Measurements from ENCODE around the gene XXYLT1.

The XXYLT1 gene

DNA sequence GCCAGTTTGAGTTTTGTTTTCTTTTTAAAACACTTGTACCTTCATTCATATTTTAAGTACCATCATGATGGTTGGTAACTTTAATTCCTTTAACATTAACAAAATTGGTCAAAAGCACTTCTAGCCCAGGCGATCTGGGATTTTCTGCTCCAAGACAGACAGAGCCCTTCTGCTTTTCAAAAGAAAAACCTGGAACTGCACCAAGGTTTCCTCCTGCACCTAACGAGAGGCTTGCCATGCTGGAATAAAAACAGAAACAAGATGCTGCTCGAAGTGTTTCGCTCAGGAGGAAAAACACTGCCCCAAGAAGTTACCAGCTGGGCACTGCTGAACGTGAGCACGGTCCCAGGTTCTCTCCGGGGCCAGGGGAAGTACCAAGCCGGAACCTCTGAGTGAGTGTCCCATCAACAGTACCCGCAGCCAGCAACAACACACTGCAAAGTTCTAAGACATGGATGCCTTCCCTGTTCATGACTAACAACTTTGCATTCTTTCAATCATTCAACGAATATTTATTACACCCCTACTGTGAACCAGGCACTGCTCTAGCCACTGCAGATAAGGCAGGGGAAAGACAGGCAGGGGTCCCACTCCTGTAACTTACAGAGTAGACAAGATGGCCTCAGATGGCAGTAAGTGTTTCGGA lies 98.8 kb downstream of the XXYLT1 start:
- H3K9me3 Mint-ChIP-seq (ENCODE audit: low read depth) = no peaks in the 10 kb centered on the region
- no peak overlapping the region for H3K27ac Mint-ChIP-seq
- H3K27me3 Mint-ChIP-seq = no peaks in the 10 kb centered on the region
- H3K4me3 Mint-ChIP-seq = no peak overlapping the region
- H3K4me1 Mint-ChIP-seq (ENCODE audit: low read depth) = peaks cover 1% of the 10 kb centered on the region
- peaks cover 9% of the 10 kb centered on the region for H3K36me3 Mint-ChIP-seq

- H3K9me3 Mint-ChIP-seq (ENCODE audit: low read depth) = no peaks in the 10 kb centered on the region
- H3K27me3 Mint-ChIP-seq = no peaks in the 10 kb centered on the region
- no peaks in the 10 kb centered on the region for H3K4me1 Mint-ChIP-seq (ENCODE audit: low read depth)
- H3K36me3 Mint-ChIP-seq = peaks cover 6% of the 10 kb centered on the region
- H3K27ac Mint-ChIP-seq = no peak overlapping the region
- no peak overlapping the region for H3K4me3 Mint-ChIP-seq
These were observed 99.7 kb downstream of the XXYLT1 start for GRCh38 chr3:195171093-195171873.

DNA sequence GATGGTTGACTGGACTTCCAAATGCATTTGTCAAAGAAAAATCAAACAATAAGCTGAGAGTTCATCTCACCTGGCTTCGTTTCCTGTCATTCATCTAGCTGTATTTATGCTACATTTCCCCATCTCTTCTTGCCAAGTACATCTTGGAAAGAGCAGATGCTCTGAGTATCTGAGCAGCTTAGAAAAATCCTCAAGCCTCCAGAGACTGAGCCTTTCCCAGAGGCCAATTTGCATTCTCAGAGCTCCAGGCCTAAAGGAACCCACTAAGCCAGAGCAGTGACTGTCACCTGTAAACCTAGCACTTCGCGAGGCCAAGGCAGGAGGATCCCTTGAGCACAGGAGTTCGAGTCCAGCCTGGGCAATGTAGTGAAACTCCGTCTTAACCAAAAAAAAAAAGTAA lies 100.5 kb downstream of the XXYLT1 start:
- Mint-ChIP-seq H3K36me3 (peaks cover 5% of the 10 kb centered on the region), H3K27me3 (no peaks in the 10 kb centered on the region), H3K4me3 (no peak overlapping the region), H3K4me1 (ENCODE audit: low read depth) (no peaks in the 10 kb centered on the region), H3K27ac (no peak overlapping the region), H3K9me3 (ENCODE audit: low read depth) (no peaks in the 10 kb centered on the region)

DNA sequence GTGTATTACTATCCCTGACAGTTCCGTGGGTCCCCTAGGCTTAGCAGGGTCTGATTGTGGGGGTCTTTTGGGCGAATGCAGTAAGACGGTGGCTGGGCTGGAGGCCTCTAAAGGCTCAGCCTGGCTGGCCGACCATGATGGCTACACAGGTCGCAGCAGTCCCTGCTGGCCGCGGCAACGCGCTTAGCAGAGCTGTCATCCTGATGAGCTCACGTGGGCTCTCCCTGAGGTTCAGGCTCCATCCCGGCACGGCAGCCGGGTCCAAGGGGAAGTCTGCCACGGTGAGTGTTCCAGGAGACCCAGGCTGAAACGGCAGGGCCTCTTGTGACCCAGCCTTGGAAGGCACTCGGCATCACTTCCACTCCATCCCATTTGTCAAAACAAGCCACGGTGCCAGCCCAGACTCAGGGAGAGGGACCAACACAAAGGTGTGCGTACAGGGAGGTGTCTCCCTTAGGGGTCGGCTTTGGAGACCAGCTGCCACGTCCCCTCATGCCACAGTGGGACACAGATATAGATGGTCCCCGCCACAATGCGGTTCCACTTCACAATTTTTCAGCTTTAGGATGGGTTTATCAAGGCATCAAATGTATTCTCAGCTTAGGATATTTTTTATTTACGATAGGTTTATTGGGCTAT lies 101.8 kb downstream of the XXYLT1 start:
- Mint-ChIP-seq H3K9me3 (ENCODE audit: low read depth) (no peaks in the 10 kb centered on the region), H3K4me3 (no peak overlapping the region), H3K27me3 (no peaks in the 10 kb centered on the region), H3K36me3 (no peaks in the 10 kb centered on the region), H3K4me1 (ENCODE audit: low read depth) (peaks cover 6% of the 10 kb centered on the region), H3K27ac (no peak overlapping the region)

DNA sequence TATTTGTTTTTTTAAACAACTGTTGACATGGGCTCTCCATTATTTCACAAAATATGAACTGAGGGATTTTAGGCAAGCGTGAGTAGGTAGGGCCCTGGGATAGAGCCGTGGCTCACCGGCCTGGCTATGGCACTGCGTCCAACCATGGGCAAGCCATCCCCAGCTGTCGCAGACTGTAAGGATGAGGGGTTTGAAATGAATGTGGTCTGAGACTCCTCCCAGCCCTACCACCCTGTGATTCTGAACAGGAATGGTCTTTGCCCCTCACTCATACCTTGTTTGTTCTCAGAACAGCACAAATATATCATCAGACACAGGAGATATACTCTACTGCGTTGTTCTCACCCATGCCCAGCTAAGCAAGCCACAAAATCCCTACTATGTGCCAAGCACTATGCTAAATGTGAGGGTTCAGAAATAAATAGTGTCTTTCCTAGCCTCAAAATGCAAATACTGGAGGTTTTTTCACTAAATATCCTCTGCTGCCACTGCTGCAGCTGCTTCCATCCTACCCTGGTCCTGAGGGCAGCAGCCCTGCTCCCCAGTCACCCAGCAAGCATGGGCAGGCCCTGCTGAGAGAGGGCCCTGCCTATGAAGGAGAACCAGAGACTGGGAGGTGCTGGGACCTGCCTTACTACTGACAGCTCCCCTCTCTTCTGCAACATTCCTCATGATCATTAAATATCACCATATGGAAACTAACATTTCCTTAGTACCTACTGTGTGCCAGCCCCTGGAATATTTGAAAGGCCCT lies 102.8 kb downstream of the XXYLT1 start:
- peaks cover 16% of the 10 kb centered on the region for H3K4me1 Mint-ChIP-seq (ENCODE audit: low read depth)
- H3K9me3 Mint-ChIP-seq (ENCODE audit: low read depth) = no peaks in the 10 kb centered on the region
- no peak overlapping the region for H3K4me3 Mint-ChIP-seq
- no peaks in the 10 kb centered on the region for H3K27me3 Mint-ChIP-seq
- H3K36me3 Mint-ChIP-seq = no peaks in the 10 kb centered on the region
- no peak overlapping the region for H3K27ac Mint-ChIP-seq

- peaks cover 30% of the 10 kb centered on the region for H3K4me1 Mint-ChIP-seq (ENCODE audit: low read depth)
- H3K27ac Mint-ChIP-seq = no peak overlapping the region
- no peaks in the 10 kb centered on the region for H3K36me3 Mint-ChIP-seq
- H3K4me3 Mint-ChIP-seq = no peak overlapping the region
- H3K9me3 Mint-ChIP-seq (ENCODE audit: low read depth) = no peaks in the 10 kb centered on the region
- H3K27me3 Mint-ChIP-seq = no peaks in the 10 kb centered on the region
These were observed 105.2 kb downstream of the XXYLT1 start for GRCh38 chr3:195165790-195166189.

DNA sequence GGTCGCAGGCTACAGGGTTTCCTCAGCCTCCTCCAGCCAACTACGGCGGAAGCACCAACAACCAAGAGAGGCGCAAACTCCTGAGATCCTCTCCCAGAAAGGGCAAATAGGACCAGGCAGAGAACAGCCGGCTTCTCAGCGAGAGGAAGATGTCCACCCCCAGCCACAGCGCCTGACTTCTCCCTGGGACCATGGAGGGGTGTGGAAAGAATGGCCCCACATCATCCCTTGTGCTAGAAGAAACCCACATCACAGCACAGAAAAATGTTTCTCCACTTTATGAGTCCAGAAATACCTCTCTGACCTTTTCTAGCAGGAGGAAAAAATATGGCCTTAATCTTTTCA lies 105.7 kb downstream of the XXYLT1 start:
- Mint-ChIP-seq H3K36me3 (no peaks in the 10 kb centered on the region), H3K27me3 (no peaks in the 10 kb centered on the region), H3K27ac (no peak overlapping the region), H3K4me3 (no peak overlapping the region), H3K4me1 (ENCODE audit: low read depth) (peaks cover 30% of the 10 kb centered on the region), H3K9me3 (ENCODE audit: low read depth) (no peaks in the 10 kb centered on the region)

DNA sequence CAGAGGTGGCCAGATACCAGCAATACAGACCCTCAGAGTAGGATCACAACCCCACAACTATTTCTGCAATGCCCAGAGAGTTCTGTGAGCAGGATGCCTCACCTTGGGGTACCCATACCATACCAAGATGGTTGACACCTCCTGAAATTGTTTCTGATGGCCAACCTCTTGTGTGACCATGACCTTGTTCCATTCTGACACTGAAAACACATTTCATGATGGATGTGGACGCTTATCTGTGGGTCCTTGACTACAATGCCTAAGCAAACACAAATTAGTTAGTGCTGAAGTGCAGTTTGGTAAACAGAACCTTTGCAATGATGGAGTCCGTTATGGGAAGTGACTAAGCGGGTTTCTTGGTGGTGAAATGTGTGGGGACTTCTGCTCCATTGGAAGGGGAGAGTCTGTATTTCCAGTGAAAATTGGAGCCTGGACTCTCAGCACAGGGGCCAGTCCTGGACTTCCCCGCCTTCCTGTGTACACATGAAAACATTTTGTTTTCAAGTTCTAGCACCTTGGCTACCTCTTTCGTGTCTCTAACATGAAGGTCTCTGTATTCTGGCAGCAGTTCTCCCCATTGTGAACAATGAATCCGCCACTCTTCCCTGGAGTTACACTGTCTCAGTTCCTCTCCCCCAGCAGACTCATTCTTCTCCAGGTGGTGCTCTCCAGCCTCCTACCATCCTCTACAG lies 106.2 kb downstream of the XXYLT1 start:
- no peak overlapping the region for H3K27ac Mint-ChIP-seq
- peaks cover 30% of the 10 kb centered on the region for H3K4me1 Mint-ChIP-seq (ENCODE audit: low read depth)
- no peak overlapping the region for H3K4me3 Mint-ChIP-seq
- no peaks in the 10 kb centered on the region for H3K27me3 Mint-ChIP-seq
- no peaks in the 10 kb centered on the region for H3K9me3 Mint-ChIP-seq (ENCODE audit: low read depth)
- H3K36me3 Mint-ChIP-seq = no peaks in the 10 kb centered on the region

GRCh38 chr3:195163719-195164572 lies 107.0 kb downstream of the XXYLT1 start:
- H3K27me3 Mint-ChIP-seq = no peaks in the 10 kb centered on the region
- H3K36me3 Mint-ChIP-seq = no peaks in the 10 kb centered on the region
- peaks cover 30% of the 10 kb centered on the region for H3K4me1 Mint-ChIP-seq (ENCODE audit: low read depth)
- H3K27ac Mint-ChIP-seq = no peak overlapping the region
- no peak overlapping the region for H3K4me3 Mint-ChIP-seq
- H3K9me3 Mint-ChIP-seq (ENCODE audit: low read depth) = no peaks in the 10 kb centered on the region

GRCh38 chr3:195162816-195163215 lies 108.1 kb downstream of the XXYLT1 start:
- Mint-ChIP-seq H3K9me3 (ENCODE audit: low read depth) (no peaks in the 10 kb centered on the region), H3K27me3 (no peaks in the 10 kb centered on the region), H3K27ac (peak overlapping the region; percentile 70), H3K4me3 (no peak overlapping the region), H3K36me3 (no peaks in the 10 kb centered on the region), H3K4me1 (ENCODE audit: low read depth) (peaks cover 32% of the 10 kb centered on the region)

DNA sequence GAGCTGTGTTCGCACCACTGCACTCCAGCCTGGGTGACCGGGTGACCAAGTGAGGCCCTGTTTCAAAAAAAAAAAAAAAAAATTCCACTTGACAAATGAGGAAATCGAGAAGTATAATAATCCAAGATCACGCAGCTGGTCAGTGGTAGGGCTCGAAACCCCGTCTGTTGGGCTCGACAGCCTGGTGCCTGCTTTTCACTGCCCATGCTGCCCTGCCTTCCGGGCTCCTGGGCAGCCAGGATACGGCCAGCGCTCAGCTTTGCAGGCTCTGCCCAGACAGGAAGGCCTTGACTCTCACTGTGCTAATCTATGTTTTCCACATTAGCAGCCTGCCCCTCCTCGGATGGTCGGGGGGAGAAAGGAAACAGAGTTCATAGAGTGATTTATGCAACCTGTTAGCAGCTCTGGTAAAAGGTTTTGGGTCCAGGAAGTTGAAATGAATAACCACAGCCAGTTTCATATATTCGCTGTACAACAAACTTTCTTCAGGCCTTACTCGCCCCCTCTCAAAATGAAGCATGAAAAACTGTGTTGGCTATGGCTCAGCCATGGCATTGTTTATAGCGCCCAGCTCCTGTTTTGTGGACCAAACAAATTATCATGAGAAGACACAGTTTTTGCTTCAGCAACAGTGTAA lies 108.8 kb downstream of the XXYLT1 start:
- Mint-ChIP-seq H3K27me3 (no peaks in the 10 kb centered on the region), H3K27ac (peak overlapping the region; percentile 70), H3K36me3 (no peaks in the 10 kb centered on the region), H3K4me3 (peak overlapping the region; percentile 20), H3K4me1 (ENCODE audit: low read depth) (peaks cover 36% of the 10 kb centered on the region), H3K9me3 (ENCODE audit: low read depth) (no peaks in the 10 kb centered on the region)

DNA sequence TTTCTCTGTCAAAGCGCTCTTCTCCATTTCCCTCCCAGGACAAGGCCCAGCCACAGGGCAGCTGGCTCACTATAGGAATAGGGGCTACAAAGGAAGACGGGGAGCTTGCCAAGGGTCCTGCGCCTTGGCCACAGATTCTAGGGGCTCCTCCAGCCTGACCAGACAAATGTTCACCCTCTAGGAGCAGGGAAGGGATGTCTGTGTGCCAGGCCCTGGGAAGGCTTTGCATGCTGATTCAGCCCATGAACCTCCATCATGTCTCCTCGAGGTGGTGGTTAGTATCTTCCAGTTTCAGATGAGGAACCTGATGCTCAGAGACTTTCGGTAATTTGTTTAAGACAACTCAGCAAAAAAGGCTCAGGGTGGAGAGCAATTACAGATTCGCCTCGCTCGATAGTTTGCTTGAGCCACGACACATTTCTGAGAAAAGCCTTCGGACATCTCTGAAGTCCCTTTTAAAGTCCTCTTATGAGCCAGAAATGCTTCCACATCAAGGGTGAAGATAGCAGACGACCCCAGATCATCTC lies 110.0 kb downstream of the XXYLT1 start:
- Mint-ChIP-seq H3K27ac (no peak overlapping the region), H3K36me3 (no peaks in the 10 kb centered on the region), H3K4me1 (ENCODE audit: low read depth) (peaks cover 37% of the 10 kb centered on the region), H3K27me3 (no peaks in the 10 kb centered on the region), H3K9me3 (ENCODE audit: low read depth) (no peaks in the 10 kb centered on the region), H3K4me3 (no peak overlapping the region)

- H3K4me1 Mint-ChIP-seq (ENCODE audit: low read depth) = peaks cover 40% of the 10 kb centered on the region
- H3K9me3 Mint-ChIP-seq (ENCODE audit: low read depth) = no peaks in the 10 kb centered on the region
- no peak overlapping the region for H3K27ac Mint-ChIP-seq
- no peaks in the 10 kb centered on the region for H3K36me3 Mint-ChIP-seq
- H3K27me3 Mint-ChIP-seq = no peaks in the 10 kb centered on the region
- H3K4me3 Mint-ChIP-seq = no peak overlapping the region
These were observed 110.6 kb downstream of the XXYLT1 start for GRCh38 chr3:195160257-195160898.
